Ammon's horn (tissue), 1 donor: ENCODE results near the gene BRMS1.

Experiments
- DNase-seq: peaks from one replicate; pipeline ENCODE4 v3.0.0-alpha.2; 2016; ENCODE audit warnings: low spot score

The BRMS1 gene

DNA sequence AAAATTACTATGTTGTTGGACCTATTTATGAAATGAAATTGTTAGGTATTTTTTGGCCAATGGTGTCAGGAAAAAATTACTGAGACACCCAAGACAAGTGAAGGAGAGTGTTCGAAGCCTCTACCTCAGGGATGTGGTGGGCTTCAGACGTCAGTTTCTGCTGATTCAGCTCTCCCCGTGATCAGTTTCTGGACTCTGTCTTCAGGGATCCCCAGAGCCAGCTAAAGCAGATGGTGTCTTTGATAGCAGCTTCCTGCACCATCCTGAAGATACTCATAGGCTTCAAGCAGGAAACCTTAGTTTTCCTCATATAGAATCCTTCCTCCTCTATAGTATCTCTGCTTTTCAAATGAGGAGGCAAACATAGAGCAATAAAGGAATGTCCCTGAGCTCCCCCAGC is 35.4 kb downstream of the BRMS1 start:
- no peak for DNase-seq

DNA sequence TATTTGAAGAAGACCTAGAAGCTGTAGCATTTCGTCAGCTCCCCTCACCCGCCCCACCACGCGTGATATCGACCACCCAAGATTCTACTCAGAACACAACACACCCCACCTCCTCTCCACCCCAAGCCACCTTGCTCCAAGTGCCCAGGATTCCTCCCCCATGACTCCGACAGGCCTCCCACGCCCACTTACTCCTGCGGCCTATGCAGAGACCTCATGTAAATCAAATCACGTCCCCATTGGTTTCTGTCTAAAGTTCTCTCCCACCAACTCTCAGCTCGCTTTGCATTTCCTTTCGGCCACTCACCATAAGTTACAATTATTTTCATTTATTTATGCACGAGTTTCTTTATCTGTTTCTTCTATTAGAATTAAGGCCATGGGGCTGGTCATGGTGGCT is 42.2 kb downstream of the BRMS1 start:
- no peak for DNase-seq

DNA sequence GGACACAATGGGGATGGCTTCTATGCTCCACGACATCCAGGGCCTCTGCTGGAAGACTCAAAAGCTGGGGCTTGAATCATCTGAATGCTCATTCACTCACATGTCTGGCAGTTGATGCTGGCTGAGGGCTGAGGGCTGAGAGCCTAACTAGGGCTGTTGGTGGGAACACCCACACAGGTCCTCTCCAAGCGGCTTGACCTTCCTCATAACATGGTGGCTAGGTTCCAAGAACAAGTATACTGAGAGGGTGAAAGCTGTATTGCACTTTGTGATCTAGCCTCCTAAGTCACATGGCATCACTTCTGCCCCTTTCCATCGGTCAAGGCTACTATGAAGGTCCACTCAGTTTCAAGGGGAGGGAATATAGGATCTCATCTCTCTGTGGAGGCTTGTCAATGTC is 45.7 kb downstream of the BRMS1 start:
- no peak for DNase-seq

DNA sequence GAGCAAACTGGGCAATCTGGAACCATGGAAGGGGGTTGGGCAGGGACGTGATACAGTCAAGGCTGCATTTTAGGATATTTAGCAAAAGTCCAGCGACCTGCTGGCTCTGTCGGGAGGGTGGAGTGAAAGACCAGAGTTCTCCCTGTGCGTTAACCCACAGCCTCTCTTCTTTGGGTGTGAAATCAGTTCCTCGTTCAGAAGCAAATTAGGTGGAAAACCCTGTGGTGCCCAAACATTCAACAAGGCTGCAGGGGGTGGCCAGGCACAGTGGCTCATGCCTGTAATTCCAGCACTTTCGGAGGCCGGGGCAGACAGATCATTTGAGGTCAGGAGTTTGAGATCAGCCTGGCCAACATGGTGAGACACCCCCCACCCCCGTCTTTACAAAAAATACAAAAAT is 47.3 kb downstream of the BRMS1 start:
- DNase-seq = no peak

DNA sequence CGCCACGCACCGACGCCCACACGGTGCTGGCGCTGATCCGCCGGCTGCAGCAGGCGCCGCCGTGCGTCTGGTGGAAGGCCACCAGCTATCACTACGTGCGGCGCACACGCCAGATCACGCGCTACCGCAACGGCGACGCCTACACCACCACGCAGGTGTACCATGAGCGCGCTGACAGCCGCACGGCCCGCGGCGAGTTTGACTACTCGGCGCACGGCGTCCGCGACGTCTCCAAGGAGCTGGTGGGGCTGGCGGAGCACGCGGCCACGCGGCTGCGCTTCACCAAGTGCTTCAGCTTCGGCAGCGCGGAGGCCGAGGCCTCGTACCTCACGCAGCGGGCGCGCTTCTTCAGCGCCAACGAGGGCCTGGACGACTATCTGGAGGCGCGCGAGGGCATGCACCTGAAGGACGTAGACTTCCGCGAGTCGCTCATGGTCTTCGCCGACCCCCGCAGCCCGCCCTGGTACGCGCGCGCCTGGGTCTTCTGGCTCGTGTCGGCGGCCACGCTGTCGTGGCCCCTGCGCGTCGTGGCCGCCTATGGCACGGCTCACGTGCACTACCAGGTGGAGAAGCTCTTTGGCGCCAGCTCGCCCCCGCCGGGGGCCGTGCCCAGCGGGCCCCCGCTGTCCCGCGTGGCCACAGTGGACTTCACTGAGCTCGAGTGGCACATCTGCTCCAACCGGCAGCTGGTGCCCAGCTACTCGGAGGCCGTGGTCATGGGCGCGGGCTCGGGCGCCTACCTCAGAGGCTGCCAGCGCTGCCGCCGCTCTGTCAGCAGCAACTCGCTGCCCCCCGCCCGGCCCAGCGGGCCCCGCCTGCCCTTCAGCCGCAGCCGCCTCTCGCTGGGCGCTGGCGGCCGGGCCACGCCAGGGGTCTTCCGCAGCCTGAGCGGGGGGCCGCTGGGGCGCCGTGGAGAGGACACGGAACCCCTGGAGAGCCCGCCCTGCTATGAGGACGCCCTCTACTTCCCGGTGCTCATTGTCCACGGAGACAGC is 50.0 kb downstream of the BRMS1 start:
- DNase-seq = no peak

DNA sequence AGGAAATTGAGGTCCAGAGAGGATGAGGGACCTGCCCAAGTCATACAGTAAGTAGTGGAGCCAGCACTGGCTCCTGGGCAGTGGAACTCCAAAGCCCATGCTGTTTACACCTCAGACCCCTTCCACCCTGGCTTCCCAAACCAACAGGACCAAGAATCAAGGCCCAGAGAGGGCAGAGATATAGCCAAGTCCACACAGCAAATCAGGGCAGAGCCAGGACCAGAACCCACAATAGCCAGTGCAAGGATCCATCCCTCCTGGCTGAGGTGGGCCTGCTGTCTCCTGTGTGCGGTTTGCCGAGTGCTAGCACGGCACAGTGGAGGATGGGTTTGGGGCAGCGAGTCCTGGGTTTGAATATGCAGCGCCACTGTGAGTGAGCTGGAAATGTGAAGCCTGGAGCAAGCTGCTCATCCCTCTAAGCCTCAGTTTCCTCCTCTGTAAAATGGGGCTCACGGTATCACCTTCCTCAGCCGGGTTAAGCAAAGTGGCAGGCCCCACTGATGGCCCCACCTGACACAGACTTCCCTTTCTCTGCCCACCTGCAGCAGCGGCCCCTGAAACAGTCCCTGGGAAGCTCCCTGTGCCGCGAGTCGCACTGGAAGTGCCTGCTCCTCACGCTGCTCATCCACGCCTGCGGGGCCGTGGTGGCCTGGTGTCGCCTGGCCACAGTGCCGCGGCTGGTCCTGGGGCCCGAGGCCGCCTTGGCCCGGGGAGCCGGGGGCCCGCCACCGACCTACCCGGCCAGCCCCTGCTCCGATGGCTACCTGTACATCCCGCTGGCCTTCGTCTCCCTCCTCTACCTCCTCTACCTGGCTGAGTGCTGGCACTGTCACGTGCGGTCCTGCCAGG is 50.9 kb downstream of the BRMS1 start:
- no peak for DNase-seq

- no peak for DNase-seq
These were observed 51.6 kb downstream of the BRMS1 start for GRCh38 chr11:66293352-66293751.

- no peak for DNase-seq
These were observed 52.2 kb downstream of the BRMS1 start for GRCh38 chr11:66292543-66293332.

DNA sequence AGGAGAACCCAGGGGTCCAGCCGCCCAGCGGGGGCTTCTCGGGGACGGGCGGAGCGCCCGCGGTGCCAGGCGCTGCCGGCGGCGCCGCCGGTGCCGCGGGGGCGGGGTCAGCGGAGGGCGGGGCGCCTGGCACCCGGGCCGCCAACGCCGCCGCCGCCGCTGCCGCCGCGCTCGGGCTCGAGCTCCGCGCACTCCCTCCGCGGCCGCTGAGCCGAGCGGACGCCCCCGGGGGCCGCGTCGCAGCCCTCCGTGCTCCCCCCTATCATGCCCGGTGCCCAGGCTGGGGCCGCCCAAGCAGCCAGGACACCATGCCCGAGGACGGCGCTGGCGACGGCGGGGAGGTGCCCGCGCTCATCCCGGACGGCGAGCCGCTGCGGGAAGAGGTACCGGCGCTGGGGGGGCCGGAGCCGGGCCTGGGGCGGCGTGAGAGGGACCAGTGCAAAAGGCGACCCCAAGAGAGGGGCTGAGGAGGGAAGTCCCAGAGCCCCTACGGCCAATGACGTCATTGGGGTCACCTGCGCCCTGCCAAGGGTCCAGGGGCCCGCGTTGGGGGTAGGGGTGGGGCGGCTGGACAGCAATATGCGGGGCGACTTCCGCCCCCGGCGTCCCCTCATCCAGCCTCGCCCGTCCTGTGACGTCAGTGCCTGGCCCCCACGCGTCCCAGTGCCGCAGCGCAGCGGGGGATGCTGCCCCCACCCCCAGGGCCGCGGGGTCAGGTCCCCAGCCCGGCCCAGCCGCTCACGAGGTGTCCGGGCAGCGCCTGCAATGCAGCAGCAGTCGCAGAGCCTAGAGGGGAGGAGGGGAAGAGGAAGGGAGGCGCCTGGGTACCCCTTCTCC is 53.0 kb downstream of the BRMS1 start, which contains the start of gene TMEM151A:
TSS of gene TMEM151A (plus strand) at position 189 of the 837 bp plus-strand sequence. CDS start at position 309, 120 bp downstream.
- peak; percentile 54 for DNase-seq

- DNase-seq = no peak
These were observed 53.6 kb downstream of the BRMS1 start for GRCh38 chr11:66291303-66291705.

GRCh38 chr11:66290330-66290621 is 54.6 kb downstream of the BRMS1 start:
- no peak for DNase-seq

- peak; percentile 67 for DNase-seq
These were observed 55.2 kb downstream of the BRMS1 start for GRCh38 chr11:66289548-66290329.

GRCh38 chr11:66288671-66289547 is 56.0 kb downstream of the BRMS1 start, which contains the start of gene YIF1A:
TSS of gene YIF1A (minus strand) at chr11:66289143. CDS start at chr11:66288985, 158 bp downstream.
- peak; percentile 100 for DNase-seq

- no peak for DNase-seq
These were observed 56.8 kb downstream of the BRMS1 start for GRCh38 chr11:66287889-66288670.
